ENCODE measurements around the gene MICB. TPM values are rescaled to one million over a fixed set of nuclear protein-coding genes. Genes with fewer than 3 reads are reported as not detected.

MICB gene
- total and polyA plus RNA-seq, 9 of the 15 experiments (the other 6 are each of a cell fraction or from before 2014, with no cell fraction given): 13.3 to 34.5 (median 19.8) TPM

GRCh38 chr6:31558631-31559500 lies 60.9 kb downstream of the MICB start (continued):
- TF ChIP-seq NBN (IDR thresholded peaks at IDR 0.05; ENCODE audit: low read depth) (peak; percentile 36; the same call in 1 of the 2 replicates), NCOA4 (IDR thresholded peaks at IDR 0.05; ENCODE audit: partially characterized antibody) (no peak), ZNF175 (CRISPR knock-in tag; IDR thresholded peaks at IDR 0.05; ENCODE audit: low read depth) (peak; percentile 66), ZNF79 (CRISPR knock-in tag; IDR thresholded peaks at IDR 0.05; ENCODE audit: low read depth) (0 out of 2 replicates have a peak, but pooled peaks have one; percentile 3), HIVEP1 (CRISPR knock-in tag; IDR thresholded peaks at IDR 0.05) (peak; percentile 89), MNT (conservative IDR thresholded peaks at IDR 0.05) (peak in 1 of 2 experiments; percentile 32; a peak in 1 of 4 replicates), SPI1 (IDR thresholded peaks at IDR 0.05; ENCODE audit: borderline replicate concordance, low read depth, low read length) (0 out of 2 replicates have a peak, but pooled peaks have one; percentile 16), EP300 (IDR thresholded peaks at IDR 0.05; ENCODE audit: low read length) (peak; percentile 28), ZNF609 (CRISPR knock-in tag; IDR thresholded peaks at IDR 0.05; ENCODE audit: borderline replicate concordance) (no peak), CTBP1 (IDR thresholded peaks at IDR 0.05; ENCODE audit: borderline replicate concordance) (peak; percentile 46; the same call in 1 of the 2 replicates), PCBP1 (IDR thresholded peaks at IDR 0.05; ENCODE audit: low read depth, low read length, poor library complexity, severe bottlenecking) (no peak), SMARCA4 (IDR thresholded peaks at IDR 0.05) (peak; percentile 61), TFAP4 (CRISPR knock-in tag; IDR thresholded peaks at IDR 0.05; ENCODE audit: borderline replicate concordance) (peak; percentile 38; the same call in 1 of the 2 replicates), USF2 (CRISPR knock-in tag; IDR thresholded peaks at IDR 0.05) (no peak), ZNF316 (IDR thresholded peaks at IDR 0.05) (peak; percentile 77)

All from K562 (cell line).